HEK293 (cell line): Measurements from ENCODE around the gene HOXD10.
A peak's percentile ranks its signal among the peaks of the same experiment; 100 is the strongest.

Experiments
- CTCF ChIA-PET: fragments of 350-600 bp; formaldehyde crosslinking; extraction: SDS; loops from one replicate; lab custom pipeline; 2021; ENCODE audit warnings: antibody characterized with exemption; lab: Yijun Ruan, JAX
- POLR2A ChIA-PET: fragments of 300-600 bp; formaldehyde crosslinking; extraction: SDS; loops from one replicate; lab custom pipeline; 2020; ENCODE audit warnings: antibody characterized with exemption, inconsistent platforms; lab: Yijun Ruan, JAX
- H3K27ac ChIP-seq: fragments of 200-500 bp; sonication (Bioruptor generic); 2 replicates; pipeline ENCODE4 v1.5.1; 2014; ENCODE audit warnings: low read depth, low read length, control low read depth, inconsistent platforms; ENCODE audit errors: extremely low read depth
- H3K36me3 ChIP-seq, 2 experiments: fragments of 200-500 bp in 1 of 2; sonication (Bioruptor generic) in 1 of 2; 1 replicate in 1 of 2; 2 replicates in 1 of 2; pipeline ENCODE4 v1.5.1; 2014 to 2017; ENCODE audit warnings: inconsistent platforms in 2 of 2, low read length in 2 of 2; ENCODE audit not compliant: control insufficient read depth in 2 of 2, insufficient read depth in 1 of 2
- H3K4me1 ChIP-seq: fragments of 200-500 bp; sonication (Bioruptor generic); 2 replicates; pipeline ENCODE4 v1.5.1; 2014; ENCODE audit warnings: mild to moderate bottlenecking, low read length, inconsistent platforms; ENCODE audit not compliant: control insufficient read depth, insufficient read depth
- H3K4me3 ChIP-seq: 2 replicates; pipeline ENCODE4 v1.5.1; 2011; ENCODE audit warnings: low read depth, mild to moderate bottlenecking, control low read depth, low read length, moderate library complexity
- H3K9me3 ChIP-seq: fragments of 200-500 bp; sonication (Bioruptor generic); 2 replicates; pipeline ENCODE4 v1.5.1; 2014; ENCODE audit warnings: low read depth, low read length, inconsistent platforms; ENCODE audit not compliant: control insufficient read depth, insufficient read depth
- FEZF1 ChIP-seq: fragments of 450-650 bp; formaldehyde crosslinking; IDR thresholded peaks from 2 replicates; pipeline ENCODE4 v1.5.1; 2016; ENCODE audit warnings: missing biosample characterization, missing genetic modification characterization
- HIC1 ChIP-seq: fragments of 450-650 bp; formaldehyde crosslinking; IDR thresholded peaks from 2 replicates; pipeline ENCODE4 v1.5.1; 2016; ENCODE audit warnings: missing biosample characterization, missing genetic modification characterization
- KLF17 ChIP-seq: fragments of 450-650 bp; formaldehyde crosslinking; IDR thresholded peaks from 2 replicates; pipeline ENCODE4 v1.5.1; 2016; ENCODE audit warnings: missing biosample characterization, missing genetic modification characterization
- PRDM1 ChIP-seq: fragments of 450-650 bp; formaldehyde crosslinking; IDR thresholded peaks from 2 replicates; pipeline ENCODE4; 2016; ENCODE audit warnings: missing biosample characterization, missing genetic modification characterization
- SCRT1 ChIP-seq: fragments of 450-650 bp; formaldehyde crosslinking; IDR thresholded peaks from 2 replicates; pipeline ENCODE4 v1.5.1; 2016; ENCODE audit warnings: missing biosample characterization, missing genetic modification characterization, borderline replicate concordance
- SETDB1 ChIP-seq: IDR thresholded peaks from one replicate; pipeline ENCODE4 v1.6.1; 2017; ENCODE audit warnings: mild to moderate bottlenecking, low read length, moderate library complexity, mixed read lengths; ENCODE audit not compliant: insufficient read length
- SP7 ChIP-seq: fragments of 450-650 bp; formaldehyde crosslinking; IDR thresholded peaks from 2 replicates; pipeline ENCODE4 v1.5.1; 2016; ENCODE audit warnings: missing biosample characterization, missing genetic modification characterization
- TSHZ1 ChIP-seq: fragments of 450-650 bp; formaldehyde crosslinking; IDR thresholded peaks from 2 replicates; pipeline ENCODE4 v1.5.1; 2016; ENCODE audit warnings: missing biosample characterization, missing genetic modification characterization, borderline replicate concordance
- ZBTB48 ChIP-seq: fragments of 450-650 bp; formaldehyde crosslinking; IDR thresholded peaks from 2 replicates; pipeline ENCODE4 v1.5.1; 2016; ENCODE audit warnings: missing biosample characterization, missing genetic modification characterization
- ZNF174 ChIP-seq: fragments of 450-650 bp; formaldehyde crosslinking; IDR thresholded peaks from 2 replicates; pipeline ENCODE4 v1.5.0; 2017; ENCODE audit warnings: missing biosample characterization, mild to moderate bottlenecking, missing genetic modification characterization
- ZNF266 ChIP-seq: fragments of 450-650 bp; formaldehyde crosslinking; IDR thresholded peaks from 2 replicates; pipeline ENCODE4 v1.5.1; 2016; ENCODE audit warnings: missing biosample characterization, missing genetic modification characterization, low read depth
- ZNF280D ChIP-seq: fragments of 450-650 bp; formaldehyde crosslinking; IDR thresholded peaks from 2 replicates; pipeline ENCODE4 v1.5.1; 2016; ENCODE audit warnings: missing biosample characterization, missing genetic modification characterization
- ZNF292 ChIP-seq: fragments of 450-650 bp; formaldehyde crosslinking; IDR thresholded peaks from 2 replicates; pipeline ENCODE4 v1.5.1; 2016; ENCODE audit warnings: low read depth, missing biosample characterization, missing genetic modification characterization, borderline replicate concordance
- ZNF610 ChIP-seq: fragments of 450-650 bp; formaldehyde crosslinking; IDR thresholded peaks from 2 replicates; pipeline ENCODE4 v1.5.1; 2016; ENCODE audit warnings: missing biosample characterization, missing genetic modification characterization, borderline replicate concordance
- ZNF707 ChIP-seq: fragments of 450-650 bp; formaldehyde crosslinking; IDR thresholded peaks from 2 replicates; pipeline ENCODE4 v1.5.1; 2016; ENCODE audit warnings: missing biosample characterization, missing genetic modification characterization
- ZSCAN4 ChIP-seq: fragments of 450-650 bp; formaldehyde crosslinking; IDR thresholded peaks from 2 replicates; pipeline ENCODE4 v1.5.1; 2017; ENCODE audit warnings: missing biosample characterization, missing genetic modification characterization

Gene HOXD10

GRCh38 chr2:176093898-176094249 is 22.7 kb upstream of the HOXD10 start:
- H3K9me3 ChIP-seq, result no peaks in the 10 kb centered on the region
- H3K27ac ChIP-seq, result peak overlapping the region; percentile 84; the same call in 1 of the 2 replicates
- ChIA-PET CTCF (interaction anchor here (0.6 to 0.8 kb wide), 4 partner anchors 14 to 1257 kb away, joined by 3 to 4 read pairs (median 3); no protein-coding TSS in a partner anchor), POLR2A (interaction anchor here (0.6 to 6.7 kb wide), 3 partner anchors 12 to 93 kb away, joined by 3 to 75 read pairs (median 3); partner anchors contain the start of gene HOXD11)
- peaks cover 0 to 16% of the 10 kb centered on the region in 2 experiments; a peak in 1 of 3 replicates for H3K36me3 ChIP-seq
- H3K4me1 ChIP-seq, result peaks cover 6% of the 10 kb centered on the region
- H3K4me3 ChIP-seq, result peak overlapping the region; percentile 55; the same call in 1 of the 2 replicates
- TF ChIP-seq HIC1 (tag by site-specific recombination), result no peak
- peak; percentile 18; the same call in 1 of the 2 replicates for TF ChIP-seq FEZF1 (tag by site-specific recombination)
- TF ChIP-seq ZNF266, result no peak

GRCh38 chr2:176094349-176094748 is 22.2 kb upstream of the HOXD10 start:
- H3K27ac ChIP-seq, result no peak overlapping the region
- peaks cover 0 to 16% of the 10 kb centered on the region in 2 experiments; a peak in 1 of 3 replicates for H3K36me3 ChIP-seq
- peaks cover 6% of the 10 kb centered on the region for H3K4me1 ChIP-seq
- H3K9me3 ChIP-seq, result no peaks in the 10 kb centered on the region
- CTCF ChIA-PET, result interaction anchor here (0.6 to 0.7 kb wide), 4 partner anchors 404 to 1257 kb away, joined by 3 read pairs; no protein-coding TSS in a partner anchor
- TF ChIP-seq ZNF610, result no peak
- peak; percentile 81 for TF ChIP-seq ZSCAN4 (tag by site-specific recombination)
- TF ChIP-seq, all 188 proteins: peak for 1
- H3K4me3 ChIP-seq, result no peak overlapping the region
- POLR2A ChIA-PET, result interaction anchor here (0.6 to 6.7 kb wide), 3 partner anchors 11 to 94 kb away, joined by 3 to 75 read pairs (median 3); partner anchors contain the start of gene HOXD11

GRCh38 chr2:176095421-176095820 is 21.2 kb upstream of the HOXD10 start:
- Histone ChIP-seq H3K27ac (no peak overlapping the region), H3K4me1 (peaks cover 6% of the 10 kb centered on the region)
- TF ChIP-seq ZNF292, result no peak
- TF ChIP-seq SCRT1 (tag by site-specific recombination), result no peak
- TF ChIP-seq SETDB1, result no peak
- TF ChIP-seq ZNF174 (tag by site-specific recombination), result no peak
- TF ChIP-seq SP7 (tag by site-specific recombination), result no peak
- no peak for TF ChIP-seq TSHZ1 (tag by site-specific recombination)
- no peak for TF ChIP-seq ZNF707 (tag by site-specific recombination)
- no peak for TF ChIP-seq KLF17 (tag by site-specific recombination)
- TF ChIP-seq ZBTB48, result no peak
- no peak for TF ChIP-seq ZNF280D (tag by site-specific recombination)
- TF ChIP-seq PRDM1 (tag by site-specific recombination), result no peak

More at GRCh38 chr2:176095421-176095820, 21.2 kb upstream of the HOXD10 start:
- CTCF ChIA-PET, result interaction anchor here (0.6 to 4.3 kb wide), 9 partner anchors 9 to 1957 kb away, joined by 3 to 33 read pairs (median 4); no protein-coding TSS in a partner anchor
- Histone ChIP-seq H3K9me3 (no peaks in the 10 kb centered on the region), H3K36me3 (peaks cover 0 to 16% of the 10 kb centered on the region in 2 experiments; a peak in 1 of 3 replicates), H3K4me3 (no peak overlapping the region)
- POLR2A ChIA-PET, result interaction anchor here (6.7 kb wide), 1 partner anchor 10 kb away, joined by 75 read pairs; the partner anchor contains the start of gene HOXD11
